GM19193 (cell line): ENCODE data around the gene LRRFIP2.

Source experiments
- POLR2A ChIP-seq: IDR thresholded peaks from 4 replicates; pipeline ENCODE4 v1.6.1; 2011; ENCODE audit not compliant: insufficient read depth, insufficient read length; ENCODE audit errors: extremely low read depth

Gene LRRFIP2

GRCh38 chr3:37189109-37189508 is 14.7 kb upstream of the LRRFIP2 start:
- TF ChIP-seq POLR2A, result no peak

GRCh38 chr3:37183976-37184375 is 9.6 kb upstream of the LRRFIP2 start:
- no peak for TF ChIP-seq POLR2A

GRCh38 chr3:37183375-37183831 is 9.0 kb upstream of the LRRFIP2 start:
- no peak for TF ChIP-seq POLR2A

- TF ChIP-seq POLR2A, result no peak
Measured at GRCh38 chr3:37182816-37183215, 8.4 kb upstream of the LRRFIP2 start.

- TF ChIP-seq POLR2A, result no peak
Measured at GRCh38 chr3:37181756-37182155, 7.4 kb upstream of the LRRFIP2 start.

- no peak for TF ChIP-seq POLR2A
Measured at GRCh38 chr3:37179144-37179967, 5.0 kb upstream of the LRRFIP2 start.

- no peak for TF ChIP-seq POLR2A
Measured at GRCh38 chr3:37173806-37174205, 576 bp downstream of the LRRFIP2 start.

GRCh38 chr3:37171144-37171543 is 3.2 kb downstream of the LRRFIP2 start:
- TF ChIP-seq POLR2A, result no peak

- no peak for TF ChIP-seq POLR2A
Measured at GRCh38 chr3:37170513-37170912, 3.9 kb downstream of the LRRFIP2 start.

GRCh38 chr3:37170060-37170459 is 4.3 kb downstream of the LRRFIP2 start:
- TF ChIP-seq POLR2A, result no peak

- TF ChIP-seq POLR2A, result no peak
Measured at GRCh38 chr3:37168896-37169295, 5.5 kb downstream of the LRRFIP2 start.

GRCh38 chr3:37163262-37164015 is 10.9 kb downstream of the LRRFIP2 start:
- no peak for TF ChIP-seq POLR2A

GRCh38 chr3:37162501-37163245 is 11.7 kb downstream of the LRRFIP2 start:
- no peak for TF ChIP-seq POLR2A

- no peak for TF ChIP-seq POLR2A
Measured at GRCh38 chr3:37161351-37161750, 13.0 kb downstream of the LRRFIP2 start.

- no peak for TF ChIP-seq POLR2A
Measured at GRCh38 chr3:37155782-37156181, 18.6 kb downstream of the LRRFIP2 start.
